Parathyroid adenoma (tissue), 2 donors: Measurements from ENCODE around the gene NUP98.

Experiments
- H2AFZ ChIP-seq: fragments of 300-600 bp; sonication (generic); one replicate; pipeline ENCODE4 v1.7.0; 2017; ENCODE audit warnings: antibody characterized with exemption, mild to moderate bottlenecking
- H3K27ac ChIP-seq: fragments of 300-600 bp; sonication (generic); one replicate; pipeline ENCODE4 v1.7.0; 2017
- H3K27me3 ChIP-seq: fragments of 300-600 bp; sonication (generic); one replicate; pipeline ENCODE4 v1.7.0; 2017; ENCODE audit warnings: low read length; ENCODE audit not compliant: control insufficient read depth, insufficient read depth
- H3K36me3 ChIP-seq: fragments of 300-600 bp; sonication (generic); one replicate; pipeline ENCODE4 v1.7.0; 2017; ENCODE audit warnings: low read length; ENCODE audit not compliant: control insufficient read depth, insufficient read depth
- H3K4me1 ChIP-seq: fragments of 300-600 bp; sonication (generic); one replicate; pipeline ENCODE4 v1.7.0; 2017; ENCODE audit warnings: control low read depth
- H3K4me2 ChIP-seq: fragments of 300-600 bp; sonication (generic); one replicate; pipeline ENCODE4 v1.7.0; 2017; ENCODE audit warnings: low read length
- H3K4me3 ChIP-seq: fragments of 300-600 bp; sonication (generic); one replicate; pipeline ENCODE4 v1.7.0; 2017; ENCODE audit warnings: low read depth, low read length
- H3K79me2 ChIP-seq: fragments of 300-600 bp; sonication (generic); one replicate; pipeline ENCODE4 v1.7.0; 2017; ENCODE audit warnings: control low read depth
- H3K9ac ChIP-seq: fragments of 300-600 bp; sonication (generic); one replicate; pipeline ENCODE4 v1.7.0; 2017; ENCODE audit warnings: mild to moderate bottlenecking
- H3K9me3 ChIP-seq: fragments of 300-600 bp; sonication (generic); one replicate; pipeline ENCODE4 v1.7.0; 2017; ENCODE audit warnings: low read length; ENCODE audit not compliant: control insufficient read depth
- CTCF ChIP-seq: fragments of 300-600 bp; sonication (generic); IDR thresholded peaks from one replicate; pipeline ENCODE4 v1.7.0; 2017; ENCODE audit warnings: antibody characterized with exemption, mild to moderate bottlenecking
- donor health status: primary hyperparathyroidism.

The NUP98 gene

GRCh38 chr11:3803726-3804495, 6.6 kb upstream of the NUP98 start:
- H3K27ac ChIP-seq: no peak overlapping the region
- H2AFZ ChIP-seq: no peak overlapping the region
- no peak overlapping the region for H3K4me2 ChIP-seq
- H3K4me1 ChIP-seq: no peaks in the 10 kb centered on the region
- H3K36me3 ChIP-seq: no peaks in the 10 kb centered on the region
- no peaks in the 10 kb centered on the region for H3K27me3 ChIP-seq
- H3K9me3 ChIP-seq: no peaks in the 10 kb centered on the region
- H3K79me2 ChIP-seq: no peaks in the 10 kb centered on the region
- no peak for TF ChIP-seq CTCF
- no peak overlapping the region for H3K9ac ChIP-seq
- H3K4me3 ChIP-seq: no peak overlapping the region

GRCh38 chr11:3802011-3802790, 4.8 kb upstream of the NUP98 start:
- H3K27ac ChIP-seq: no peak overlapping the region
- no peak overlapping the region for H2AFZ ChIP-seq
- H3K9ac ChIP-seq: no peak overlapping the region
- no peaks in the 10 kb centered on the region for H3K79me2 ChIP-seq
- no peaks in the 10 kb centered on the region for H3K9me3 ChIP-seq
- peaks cover 3% of the 10 kb centered on the region for H3K4me1 ChIP-seq
- no peak for TF ChIP-seq CTCF
- no peak overlapping the region for H3K4me3 ChIP-seq
- H3K27me3 ChIP-seq: no peaks in the 10 kb centered on the region
- no peak overlapping the region for H3K4me2 ChIP-seq
- no peaks in the 10 kb centered on the region for H3K36me3 ChIP-seq

DNA sequence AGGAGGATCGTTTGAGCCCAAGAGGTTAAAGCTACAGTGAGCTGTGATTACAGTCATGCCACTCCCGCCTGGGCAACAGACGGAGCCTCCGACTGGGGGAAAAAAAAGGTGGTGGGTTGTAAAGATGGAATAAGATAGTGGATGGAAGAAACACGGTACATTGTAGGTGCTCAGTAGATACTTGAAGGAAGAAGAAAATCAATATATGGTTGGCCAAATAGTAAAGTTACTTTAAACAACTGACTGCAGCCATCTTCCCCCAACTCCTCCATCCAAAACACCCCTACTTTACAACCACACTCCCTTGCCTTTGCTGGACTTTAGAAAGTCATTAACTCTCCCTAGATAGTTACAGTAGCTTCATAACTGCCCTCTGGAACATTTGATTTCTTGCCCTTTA, 2.5 kb upstream of the NUP98 start:
- H3K4me2 ChIP-seq: no peak overlapping the region
- H3K9me3 ChIP-seq: no peaks in the 10 kb centered on the region
- no peak for TF ChIP-seq CTCF
- no peaks in the 10 kb centered on the region for H3K27me3 ChIP-seq
- H3K36me3 ChIP-seq: no peaks in the 10 kb centered on the region
- H3K79me2 ChIP-seq: peaks cover 22% of the 10 kb centered on the region
- peaks cover 3% of the 10 kb centered on the region for H3K4me1 ChIP-seq
- H3K9ac ChIP-seq: no peak overlapping the region
- H2AFZ ChIP-seq: no peak overlapping the region
- no peak overlapping the region for H3K4me3 ChIP-seq
- no peak overlapping the region for H3K27ac ChIP-seq

DNA sequence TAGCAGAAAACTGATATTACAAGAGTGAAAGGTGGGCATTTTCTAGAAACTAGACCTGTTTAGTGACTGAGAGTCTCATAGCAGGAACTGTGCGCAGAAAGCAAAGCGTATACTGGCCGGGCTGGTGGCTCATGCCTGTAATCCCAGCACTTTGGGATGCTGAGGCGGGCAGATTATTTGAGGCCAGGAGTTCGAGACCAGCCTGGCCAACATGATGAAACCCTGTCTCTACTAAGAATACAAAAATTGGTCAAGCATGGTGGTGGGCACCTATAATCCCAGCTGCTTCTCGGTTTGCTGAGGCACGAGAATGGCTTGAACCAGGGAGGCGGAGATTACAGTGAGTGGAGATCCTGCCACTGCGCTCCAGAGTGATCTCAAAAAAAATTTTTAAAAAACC, 1.8 kb upstream of the NUP98 start:
- Histone ChIP-seq H3K9me3 (no peaks in the 10 kb centered on the region), H3K9ac (no peak overlapping the region), H3K36me3 (no peaks in the 10 kb centered on the region), H2AFZ (no peak overlapping the region), H3K27ac (no peak overlapping the region), H3K4me1 (peaks cover 3% of the 10 kb centered on the region), H3K79me2 (peaks cover 26% of the 10 kb centered on the region), H3K4me3 (no peak overlapping the region), H3K27me3 (no peaks in the 10 kb centered on the region), H3K4me2 (no peak overlapping the region)
- TF ChIP-seq CTCF: no peak
